GM19351 (cell line): Measurements from ENCODE around the gene TMED7.

Experiments used
- ATAC-seq: cut with Tn5 transposase; IDR thresholded peaks from one replicate; pipeline ENCODE4 v1.9.1; 2021; ENCODE audit warnings: mild to moderate bottlenecking, moderate library complexity; ENCODE audit not compliant: unreplicated experiment

Gene TMED7

DNA sequence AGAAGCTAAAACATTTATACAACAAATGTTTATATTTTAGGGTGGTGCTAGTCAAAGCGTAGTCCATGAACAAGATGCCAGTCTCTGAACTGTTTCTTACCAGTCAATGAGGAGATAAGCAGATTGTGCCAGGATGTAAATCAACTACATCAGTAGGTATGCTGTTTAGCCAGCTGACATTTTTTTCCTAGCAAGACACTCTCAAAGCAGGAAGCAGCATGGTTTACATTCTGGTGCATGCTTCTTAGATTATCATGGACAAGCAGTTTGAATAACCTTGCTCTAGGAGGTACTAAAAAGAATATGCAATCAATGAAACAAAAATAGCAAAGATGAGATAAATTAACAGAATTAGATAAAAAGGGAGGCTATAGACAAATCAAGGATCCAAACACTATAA is 40.6 kb downstream of the TMED7 start:
- ATAC-seq = no peak

DNA sequence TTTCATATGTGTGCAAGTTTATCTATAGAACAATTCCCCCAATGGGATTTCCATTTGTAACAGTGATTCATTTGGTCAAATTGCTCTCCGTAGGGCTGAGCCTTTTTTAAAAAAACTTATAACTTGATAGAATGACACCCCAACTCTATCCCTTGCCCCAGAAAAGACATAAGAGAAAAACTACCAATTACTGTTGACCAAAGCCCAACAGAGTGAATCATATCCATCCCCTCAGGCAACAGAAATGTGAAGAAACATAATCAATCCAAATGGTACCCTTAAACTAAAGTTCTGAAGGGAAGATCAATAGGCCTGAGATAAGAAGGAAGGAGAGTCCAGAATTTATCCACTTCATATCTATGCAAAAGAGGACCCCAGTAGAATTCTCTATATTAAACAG is 41.3 kb downstream of the TMED7 start:
- no peak for ATAC-seq

DNA sequence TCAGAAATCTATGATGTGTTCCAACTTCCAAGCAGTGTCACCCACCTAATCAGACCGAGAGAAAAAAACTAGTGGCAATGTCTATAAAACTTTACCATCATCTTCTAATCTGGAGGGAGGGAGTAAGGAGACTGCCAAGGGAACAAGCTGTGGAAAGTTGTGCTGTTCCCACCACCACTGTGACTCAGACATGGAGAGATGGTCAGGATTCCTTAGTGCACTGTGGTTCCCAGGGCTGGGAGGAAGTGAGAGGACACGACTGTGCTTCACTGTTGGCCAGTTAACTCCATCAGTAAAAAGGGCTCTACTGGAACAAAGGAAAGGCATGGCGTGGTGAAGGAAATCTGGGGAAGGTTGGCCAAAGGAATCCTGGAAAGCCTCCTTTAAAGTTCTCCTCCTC is 42.4 kb downstream of the TMED7 start:
- ATAC-seq = no peak

DNA sequence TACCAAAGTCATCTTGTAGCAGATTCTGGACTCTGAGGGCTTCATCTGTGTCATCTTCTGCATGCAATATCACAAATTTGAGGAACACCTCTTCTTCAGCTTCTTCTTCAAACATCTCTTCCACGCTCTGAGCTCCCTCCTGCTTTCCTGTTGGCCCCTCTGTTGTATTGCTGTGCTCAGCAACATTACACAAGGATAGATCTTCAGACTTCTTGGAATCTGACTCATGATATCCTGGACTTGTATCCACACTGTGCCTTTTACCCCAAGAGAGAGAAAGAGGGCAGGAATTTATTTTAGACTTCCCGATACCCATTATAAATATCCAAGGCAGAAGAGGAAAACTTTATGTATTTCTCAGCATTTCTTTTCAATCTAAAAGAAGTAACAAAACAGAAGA is 44.9 kb downstream of the TMED7 start:
- no peak for ATAC-seq

DNA sequence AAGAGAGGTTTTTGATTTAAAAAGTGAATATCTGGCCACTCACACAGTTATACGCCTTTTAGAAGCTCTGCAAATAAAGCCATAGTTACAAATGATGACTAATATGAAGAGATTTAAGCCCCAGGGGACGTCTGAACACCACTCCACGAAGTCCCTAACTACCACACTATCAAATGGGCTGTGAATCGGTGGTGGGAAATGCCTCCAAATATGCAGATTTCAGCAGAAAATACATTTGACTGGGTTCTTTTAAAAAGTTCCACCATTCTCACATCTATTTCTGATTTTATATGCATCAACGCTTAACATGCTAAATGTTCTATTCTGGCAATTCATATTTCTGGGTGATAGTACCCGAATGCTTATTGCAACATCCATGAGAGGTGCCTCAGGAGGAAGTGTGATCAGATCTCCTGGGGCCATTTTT is 46.1 kb downstream of the TMED7 start:
- peak; percentile 58 for ATAC-seq

DNA sequence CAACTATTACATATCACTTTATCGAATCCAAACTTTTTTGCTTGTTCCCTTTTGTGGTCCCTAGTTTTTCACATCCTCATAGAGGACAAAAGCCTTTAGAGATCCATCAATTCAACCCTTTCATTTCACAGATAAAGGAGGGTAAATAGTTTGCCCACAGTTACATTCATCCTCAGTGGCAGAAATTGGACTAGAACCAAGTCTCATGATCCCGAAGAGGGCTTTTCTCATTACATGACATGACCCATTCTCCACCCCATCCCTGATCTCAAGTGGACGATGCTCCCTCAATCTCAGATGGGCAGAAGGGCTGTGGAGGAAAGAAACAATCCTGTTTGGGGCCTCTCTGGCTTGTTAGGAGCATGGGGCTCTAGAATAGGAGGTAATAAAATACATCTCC is 46.6 kb downstream of the TMED7 start:
- no peak for ATAC-seq

DNA sequence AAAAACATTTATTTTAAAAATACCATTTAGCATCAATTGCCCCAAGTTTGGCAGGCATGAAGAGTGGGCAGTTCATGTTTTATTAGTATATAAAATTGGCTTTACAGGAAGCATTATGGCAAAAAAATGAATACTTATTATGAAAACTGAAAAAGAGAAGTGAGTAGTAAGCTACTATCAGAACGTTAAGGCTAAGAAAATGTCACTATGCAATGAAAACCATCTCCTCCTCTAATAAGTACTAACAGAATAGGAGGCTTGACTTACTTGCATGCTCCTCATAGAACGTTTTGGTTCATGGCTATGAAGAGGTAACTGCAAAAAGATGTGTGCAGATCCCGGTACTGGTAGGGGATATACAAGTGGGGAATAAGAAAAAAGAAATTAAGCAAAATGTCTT is 47.2 kb downstream of the TMED7 start:
- peak; percentile 57 for ATAC-seq

DNA sequence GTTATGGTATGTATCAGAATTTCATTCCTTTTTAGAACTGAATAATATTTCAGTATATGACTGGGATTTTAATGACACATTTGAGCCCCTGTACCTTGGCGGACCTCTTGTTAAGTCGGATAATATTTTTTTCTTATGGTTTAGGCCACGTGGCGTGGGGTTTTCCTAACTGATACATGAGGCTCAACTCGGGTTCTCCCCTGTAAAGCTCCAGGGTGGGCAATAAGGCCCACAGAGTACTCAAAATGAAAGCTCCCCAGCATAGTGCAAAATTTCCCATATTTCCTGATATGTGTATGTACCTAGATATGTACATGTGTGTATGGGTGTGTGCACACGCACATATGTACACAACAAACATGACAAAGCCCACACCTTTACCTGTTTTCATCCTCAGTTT is 48.1 kb downstream of the TMED7 start:
- ATAC-seq = no peak

DNA sequence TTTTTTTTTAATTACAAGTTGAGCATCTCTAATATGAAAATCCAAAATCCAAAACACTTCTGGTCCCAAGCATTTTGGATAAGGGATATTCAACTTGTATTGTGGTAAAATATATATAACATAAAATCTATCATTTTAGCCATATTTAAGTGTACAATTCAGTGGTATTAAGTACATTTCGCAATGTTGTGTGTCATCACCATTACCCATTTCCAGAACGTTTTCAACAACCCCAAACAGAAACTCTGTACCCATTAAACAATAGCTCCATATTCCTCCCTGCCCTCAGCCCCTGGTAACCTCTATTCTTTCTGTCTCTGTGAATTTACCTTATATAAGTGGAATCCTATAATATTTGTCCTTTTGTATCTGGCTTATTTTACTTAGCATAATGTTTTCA is 48.5 kb downstream of the TMED7 start:
- no peak for ATAC-seq

DNA sequence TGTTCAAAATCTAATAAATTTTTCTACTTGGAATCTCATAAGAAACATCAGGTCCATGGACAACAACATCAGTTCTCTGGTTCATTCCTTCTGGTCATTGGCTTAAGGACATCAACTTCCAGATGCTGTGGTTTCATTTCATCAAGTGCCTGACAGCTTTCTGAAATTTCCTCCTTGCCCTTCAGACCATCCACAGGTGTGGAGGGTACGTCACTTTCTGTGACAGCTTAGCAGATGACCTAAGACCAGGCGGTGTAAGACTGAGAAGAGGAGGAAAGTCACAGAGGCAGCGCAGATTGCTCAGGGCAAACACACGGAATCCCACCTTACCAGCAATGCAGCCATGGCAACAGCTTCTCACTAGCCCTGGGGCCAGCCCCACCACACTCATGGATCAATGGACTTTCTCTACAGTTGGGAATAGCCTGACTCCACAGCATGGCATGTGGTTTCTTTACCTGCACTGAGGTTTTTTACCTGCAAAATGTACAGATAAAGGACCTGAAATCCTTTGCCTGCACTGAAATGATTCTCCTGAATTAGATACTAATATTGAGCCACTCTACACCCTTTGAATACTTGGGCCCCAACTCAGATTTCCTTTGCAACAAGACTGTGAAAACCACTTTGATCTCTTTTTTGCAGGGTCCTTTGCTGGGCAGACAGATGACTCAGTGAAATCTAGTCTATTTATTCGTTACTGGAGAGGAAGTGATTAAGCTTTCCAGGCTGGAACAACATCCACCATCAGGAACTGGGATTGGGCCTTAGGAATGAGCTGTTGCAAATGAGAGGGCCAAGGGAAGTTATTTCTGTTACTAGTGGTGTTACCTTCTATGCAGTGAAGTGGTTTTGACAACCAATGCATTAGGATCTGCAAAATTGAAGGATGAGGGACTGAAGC is 50.4 kb downstream of the TMED7 start:
- ATAC-seq = peak; percentile 45

DNA sequence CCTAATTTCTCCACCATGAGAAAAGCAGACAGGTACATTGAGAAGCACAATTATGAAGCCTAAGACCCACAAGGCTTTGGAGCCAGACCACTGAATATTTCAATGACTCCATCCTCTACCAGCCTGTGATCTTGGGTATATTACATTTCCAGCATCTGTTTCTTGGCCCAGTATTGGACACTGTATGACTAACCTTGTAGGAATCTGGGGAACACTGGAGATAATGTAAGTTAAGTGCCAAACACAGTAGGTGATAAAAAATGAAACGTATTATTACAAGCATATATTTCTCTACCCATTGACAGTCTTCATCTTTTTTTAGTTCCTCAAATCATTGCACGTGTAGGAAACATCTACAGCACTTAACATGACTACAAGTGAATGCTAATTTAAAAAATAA is 52.7 kb downstream of the TMED7 start:
- no peak for ATAC-seq

DNA sequence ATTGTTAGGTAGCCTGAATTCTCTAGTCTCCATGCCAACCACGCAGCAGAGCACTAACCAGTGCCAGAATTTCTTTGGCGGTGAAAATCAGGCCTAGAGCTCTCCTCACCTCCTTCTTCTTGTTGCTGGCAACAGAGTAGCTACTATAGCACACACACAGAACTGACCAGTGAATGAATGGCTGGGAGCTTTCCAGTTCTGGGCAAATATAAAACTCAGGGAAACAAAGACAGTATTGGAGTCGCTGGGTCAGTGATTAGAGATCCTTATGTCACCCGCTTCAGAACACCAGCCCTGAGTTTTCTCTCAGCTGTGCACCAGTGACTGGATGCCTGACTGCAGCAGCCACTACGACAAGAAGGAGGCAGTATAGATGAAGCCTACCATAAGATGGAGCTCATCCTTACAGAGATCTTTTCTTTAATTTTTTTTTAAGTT is 54.4 kb downstream of the TMED7 start:
- no peak for ATAC-seq

DNA sequence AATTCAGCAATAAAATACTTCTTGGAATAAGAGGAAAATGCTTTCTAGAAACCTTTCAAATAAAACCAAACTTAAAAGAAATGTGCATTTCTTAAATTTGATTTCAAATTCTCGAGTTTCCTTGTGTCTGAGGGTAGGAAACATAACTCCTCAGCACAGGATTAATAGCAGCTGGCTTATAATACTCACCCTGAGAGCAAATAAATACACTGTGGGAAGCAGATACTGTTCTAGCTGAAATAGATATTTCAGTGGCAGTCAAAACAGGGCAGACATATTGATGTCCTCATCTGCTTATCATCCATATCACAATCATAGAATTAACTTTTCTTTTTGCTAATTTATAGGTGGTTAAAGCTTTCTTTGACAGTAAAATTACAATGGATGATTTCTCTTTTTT is 57.2 kb downstream of the TMED7 start:
- ATAC-seq = no peak

DNA sequence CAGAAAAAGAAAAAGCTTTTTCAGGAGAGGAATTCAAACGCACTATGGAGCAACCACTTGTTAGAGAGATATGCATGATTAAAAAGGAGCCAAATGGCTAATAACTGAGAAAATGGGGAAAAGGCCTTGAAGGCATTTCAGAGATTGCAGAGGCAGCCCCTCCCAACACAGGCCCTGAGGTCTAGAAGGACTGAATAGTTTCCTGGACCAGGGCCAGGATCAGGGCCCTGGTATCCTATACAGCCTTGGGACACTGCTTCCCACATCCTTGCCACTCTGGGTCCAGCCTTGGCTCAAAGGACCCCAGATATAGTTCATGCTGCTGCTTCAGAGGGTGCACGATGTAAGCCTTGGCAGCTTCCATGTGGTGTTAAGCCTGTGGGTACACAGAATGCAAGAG is 60.6 kb downstream of the TMED7 start:
- no peak for ATAC-seq
